Osteoblast (primary cell): ENCODE results near the gene ENC1. TPM values are rescaled to one million over a fixed set of nuclear protein-coding genes. Genes with fewer than 3 reads are reported as not detected.
"Not testable (repeated sequence)": the region's sequence is repeated elsewhere in the genome, so short reads cannot be mapped to it uniquely, and the experiment has no call there.

ENCODE experiments used
- DNase-seq: peaks from one replicate; pipeline ENCODE4 v3.0.0; 2011; ENCODE audit warnings: low spot score, mixed read lengths; ENCODE audit not compliant: insufficient read length; ENCODE audit errors: missing footprints
- H2AFZ ChIP-seq: 2 replicates; pipeline ENCODE4 v1.6.0; 2011; ENCODE audit warnings: mild to moderate bottlenecking, low read length
- H3K27ac ChIP-seq: 2 replicates; pipeline ENCODE4 v1.5.1; 2011; ENCODE audit warnings: mild to moderate bottlenecking, low read depth, low read length, moderate library complexity
- H3K27me3 ChIP-seq: 2 replicates; pipeline ENCODE4 v1.6.0; 2012; ENCODE audit warnings: mild to moderate bottlenecking, control low read depth, inconsistent platforms, low read length, moderate library complexity; ENCODE audit not compliant: insufficient read depth
- H3K36me3 ChIP-seq: 2 replicates; pipeline ENCODE4 v1.5.1; 2011; ENCODE audit warnings: mild to moderate bottlenecking, low read length, control low read depth, moderate library complexity; ENCODE audit not compliant: insufficient read depth
- H3K4me1 ChIP-seq: 2 replicates; pipeline ENCODE4 v1.5.1; 2011; ENCODE audit warnings: mild to moderate bottlenecking, low read length, control low read depth, moderate library complexity; ENCODE audit not compliant: insufficient read depth
- H3K4me2 ChIP-seq: 2 replicates; pipeline ENCODE4 v1.6.0; 2011; ENCODE audit warnings: mild to moderate bottlenecking, low read length; ENCODE audit not compliant: insufficient read depth
- H3K4me3 ChIP-seq: fragments of 200-600 bp; sonication (generic); 3 replicates; pipeline ENCODE4 v1.5.1; 2012; ENCODE audit warnings: mild to moderate bottlenecking, low read length, inconsistent platforms; ENCODE audit not compliant: insufficient read depth
- H3K79me2 ChIP-seq: 2 replicates; pipeline ENCODE4 v1.6.0; 2012; ENCODE audit warnings: mild to moderate bottlenecking, low read length, control low read depth, inconsistent platforms; ENCODE audit not compliant: insufficient read depth
- H3K9me3 ChIP-seq: 2 replicates; pipeline ENCODE4 v1.5.1; 2011; ENCODE audit warnings: low read depth, low read length, control low read depth
- H4K20me1 ChIP-seq: 2 replicates; pipeline ENCODE4 v1.6.0; 2012; ENCODE audit warnings: mild to moderate bottlenecking, low read length, control low read depth; ENCODE audit not compliant: insufficient read depth
- CTCF ChIP-seq: IDR thresholded peaks from 2 replicates; pipeline ENCODE4 v1.5.1; 2011; ENCODE audit warnings: mild to moderate bottlenecking, low read depth, low read length, moderate library complexity; ENCODE audit errors: extremely low read depth
- total RNA-seq: library from RNA; depleted of rRNA; stranded (reverse); fragments of >200 nt; gene quantifications from 2 replicates; pipeline ENCODE4 v1.2.3, GENCODE V29; 2012

ENC1 gene
- total RNA-seq, 1 donor: 109 TPM

GRCh38 chr5:74684900-74685851 is 44.6 kb upstream of the ENC1 start, which contains the start of gene HEXB:
HEXB (plus strand) TSS chr5:74685233; CDS start chr5:74685261, 28 bp downstream.
- Histone ChIP-seq H2AFZ (peak within 1 kb of the TSS; percentile 86), H3K4me2 (peak within 1 kb of the TSS; percentile 90), H4K20me1 (peaks cover 12% of the 10 kb centered on the region), H3K9me3 (no peaks in the 10 kb centered on the region), H3K36me3 (peaks cover 12% of the 10 kb centered on the region), H3K4me3 (peak within 1 kb of the TSS; percentile 77), H3K27ac (peak within 1 kb of the TSS; percentile 73), H3K79me2 (peaks cover 38% of the 10 kb centered on the region), H3K27me3 (no peaks in the 10 kb centered on the region), H3K4me1 (peaks cover 18% of the 10 kb centered on the region)
- no peak for TF ChIP-seq CTCF
- DNase-seq: peak; percentile 98

GRCh38 chr5:74679966-74680365 is 39.4 kb upstream of the ENC1 start:
- H3K4me1 ChIP-seq: no peaks in the 10 kb centered on the region
- H3K4me2 ChIP-seq: peak overlapping the region; percentile 36
- H3K27ac ChIP-seq: no peak overlapping the region
- no peaks in the 10 kb centered on the region for H3K36me3 ChIP-seq
- no peaks in the 10 kb centered on the region for H3K79me2 ChIP-seq
- no peak for TF ChIP-seq CTCF
- no peaks in the 10 kb centered on the region for H3K9me3 ChIP-seq
- H3K27me3 ChIP-seq: no peaks in the 10 kb centered on the region
- H3K4me3 ChIP-seq: no peak overlapping the region
- DNase-seq: no peak
- H4K20me1 ChIP-seq: no peaks in the 10 kb centered on the region
- H2AFZ ChIP-seq: peak overlapping the region; percentile 68

GRCh38 chr5:74679300-74679699 is 38.8 kb upstream of the ENC1 start:
- H3K4me2 ChIP-seq, H3K36me3 ChIP-seq: not testable (repeated sequence)

GRCh38 chr5:74678123-74678522 is 37.6 kb upstream of the ENC1 start:
- not testable (repeated sequence) for H4K20me1 ChIP-seq, H2AFZ ChIP-seq, H3K4me1 ChIP-seq, H3K4me2 ChIP-seq, H3K27ac ChIP-seq, H3K36me3 ChIP-seq, H3K9me3 ChIP-seq, H3K79me2 ChIP-seq, DNase-seq, H3K4me3 ChIP-seq, H3K27me3 ChIP-seq

More at GRCh38 chr5:74679300-74679699, 38.8 kb upstream of the ENC1 start:
- not testable (repeated sequence) for H3K79me2 ChIP-seq, H4K20me1 ChIP-seq, H3K4me1 ChIP-seq, H2AFZ ChIP-seq, H3K4me3 ChIP-seq, H3K27ac ChIP-seq, H3K27me3 ChIP-seq, H3K9me3 ChIP-seq, DNase-seq

- not testable (repeated sequence) for DNase-seq, H4K20me1 ChIP-seq, H3K79me2 ChIP-seq, H3K27me3 ChIP-seq, H3K27ac ChIP-seq, H3K4me2 ChIP-seq, H3K4me1 ChIP-seq, H3K4me3 ChIP-seq, H2AFZ ChIP-seq, H3K9me3 ChIP-seq, H3K36me3 ChIP-seq
Measured at GRCh38 chr5:74676466-74676865, 35.9 kb upstream of the ENC1 start.
